Fibroblast of skin of left biceps (primary cell): ENCODE measurements around the gene CACNA2D1.

Experiments
- DNase-seq, 2 experiments: peaks; one replicate each; pipeline ENCODE4 v3.0.0-alpha.2; 2013; ENCODE audit warnings: low read depth in 2 of 2

The CACNA2D1 gene

GRCh38 chr7:82343716-82344115, 99.9 kb downstream of the CACNA2D1 start:
- no peak for DNase-seq

- DNase-seq: no peak
These were observed 103.6 kb downstream of the CACNA2D1 start for GRCh38 chr7:82339958-82340357.

- DNase-seq: no peak
These were observed 107.7 kb downstream of the CACNA2D1 start for GRCh38 chr7:82335927-82336326.

- no peak for DNase-seq
These were observed 108.6 kb downstream of the CACNA2D1 start for GRCh38 chr7:82335001-82335400.

- no peak for DNase-seq
These were observed 112.3 kb downstream of the CACNA2D1 start for GRCh38 chr7:82331234-82331633.

GRCh38 chr7:82330706-82331215, 112.8 kb downstream of the CACNA2D1 start:
- no peak for DNase-seq

GRCh38 chr7:82327898-82328297, 115.7 kb downstream of the CACNA2D1 start:
- no peak for DNase-seq

- no peak for DNase-seq
These were observed 118.2 kb downstream of the CACNA2D1 start for GRCh38 chr7:82325416-82325815.

GRCh38 chr7:82323806-82324205, 119.8 kb downstream of the CACNA2D1 start:
- no peak for DNase-seq

GRCh38 chr7:82319674-82320118, 123.9 kb downstream of the CACNA2D1 start:
- DNase-seq: peak; percentile 62 to 72

GRCh38 chr7:82318786-82319185, 124.8 kb downstream of the CACNA2D1 start:
- no peak for DNase-seq

GRCh38 chr7:82317760-82318159, 125.8 kb downstream of the CACNA2D1 start:
- DNase-seq: no peak

- no peak for DNase-seq
These were observed 126.3 kb downstream of the CACNA2D1 start for GRCh38 chr7:82317257-82317721.

GRCh38 chr7:82313269-82313668, 130.3 kb downstream of the CACNA2D1 start:
- DNase-seq: no peak

- no peak for DNase-seq
These were observed 130.9 kb downstream of the CACNA2D1 start for GRCh38 chr7:82312646-82313045.

GRCh38 chr7:82305347-82306005, 138.1 kb downstream of the CACNA2D1 start:
- DNase-seq: no peak

- no peak for DNase-seq
These were observed 148.7 kb downstream of the CACNA2D1 start for GRCh38 chr7:82294865-82295264.

GRCh38 chr7:82294382-82294784, 149.2 kb downstream of the CACNA2D1 start:
- peak; percentile 46 to 50 for DNase-seq

- DNase-seq: no peak
These were observed 150.1 kb downstream of the CACNA2D1 start for GRCh38 chr7:82293467-82293866.

- peak in 1 of 2 experiments; percentile 5 for DNase-seq
These were observed 151.6 kb downstream of the CACNA2D1 start for GRCh38 chr7:82291931-82292330.

GRCh38 chr7:82289889-82290288, 153.7 kb downstream of the CACNA2D1 start:
- no peak for DNase-seq

- no peak for DNase-seq
These were observed 154.4 kb downstream of the CACNA2D1 start for GRCh38 chr7:82289152-82289535.

- no peak for DNase-seq
These were observed 156.8 kb downstream of the CACNA2D1 start for GRCh38 chr7:82286798-82287140.
